GM15510 (cell line): ENCODE data around the gene PLEKHG3.

Source experiments
- POLR2A ChIP-seq: IDR thresholded peaks from 3 replicates; pipeline ENCODE4 v1.6.1; 2011; ENCODE audit warnings: borderline replicate concordance; ENCODE audit not compliant: insufficient read length; ENCODE audit errors: extremely low read depth

The PLEKHG3 gene

GRCh38 chr14:64684091-64684490 is 20.1 kb upstream of the PLEKHG3 start:
- TF ChIP-seq POLR2A = no peak

- TF ChIP-seq POLR2A = no peak
Observed at GRCh38 chr14:64685371-64686281, 18.6 kb upstream of the PLEKHG3 start.

GRCh38 chr14:64686282-64686615 is 18.0 kb upstream of the PLEKHG3 start:
- no peak for TF ChIP-seq POLR2A

GRCh38 chr14:64688031-64688430 is 16.2 kb upstream of the PLEKHG3 start:
- no peak for TF ChIP-seq POLR2A

DNA sequence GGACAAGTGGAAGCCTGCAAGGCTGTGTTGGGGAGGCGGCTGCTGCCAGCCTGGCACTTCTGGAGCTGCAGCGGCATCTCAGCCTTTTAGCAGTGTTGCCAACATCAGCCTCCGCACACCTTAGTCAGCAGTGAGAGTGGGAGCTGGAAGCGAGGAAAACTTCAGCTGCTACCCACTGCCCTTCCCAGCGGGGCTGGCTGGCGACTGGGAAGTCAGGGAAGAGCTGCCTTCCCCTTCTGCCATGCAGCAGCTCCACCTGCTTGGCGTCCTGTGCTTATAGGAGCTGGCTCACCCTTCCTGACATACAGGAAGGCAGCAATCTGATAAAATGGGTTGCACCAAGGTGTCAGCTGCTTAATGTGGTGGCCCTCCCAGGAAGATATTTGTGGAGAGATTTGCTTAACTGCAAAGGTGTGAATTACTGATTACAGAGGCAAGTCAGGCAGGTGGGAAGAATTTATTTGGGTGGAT is 15.4 kb upstream of the PLEKHG3 start:
- TF ChIP-seq POLR2A = no peak

GRCh38 chr14:64689289-64689688 is 14.9 kb upstream of the PLEKHG3 start:
- TF ChIP-seq POLR2A = no peak

DNA sequence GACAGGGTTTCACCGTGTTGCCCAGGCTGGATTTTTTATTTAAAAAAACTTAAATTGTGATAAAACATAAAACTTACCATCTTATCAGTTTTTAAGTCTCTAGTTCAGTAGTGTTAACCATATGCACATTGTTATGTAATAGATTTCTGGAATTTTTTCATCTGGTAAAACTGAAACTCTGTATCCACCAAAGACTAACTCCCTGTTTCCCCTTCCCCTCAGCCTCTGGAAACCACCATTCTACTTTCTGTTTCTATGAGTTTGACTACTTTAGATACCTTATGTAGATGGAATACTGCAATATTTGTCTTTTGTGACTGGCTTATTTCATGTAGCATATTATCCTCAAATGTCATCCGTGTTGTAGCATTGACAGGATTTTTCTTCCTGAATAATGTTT is 12.8 kb upstream of the PLEKHG3 start:
- no peak for TF ChIP-seq POLR2A

GRCh38 chr14:64692189-64692985 is 11.8 kb upstream of the PLEKHG3 start:
- TF ChIP-seq POLR2A = no peak

DNA sequence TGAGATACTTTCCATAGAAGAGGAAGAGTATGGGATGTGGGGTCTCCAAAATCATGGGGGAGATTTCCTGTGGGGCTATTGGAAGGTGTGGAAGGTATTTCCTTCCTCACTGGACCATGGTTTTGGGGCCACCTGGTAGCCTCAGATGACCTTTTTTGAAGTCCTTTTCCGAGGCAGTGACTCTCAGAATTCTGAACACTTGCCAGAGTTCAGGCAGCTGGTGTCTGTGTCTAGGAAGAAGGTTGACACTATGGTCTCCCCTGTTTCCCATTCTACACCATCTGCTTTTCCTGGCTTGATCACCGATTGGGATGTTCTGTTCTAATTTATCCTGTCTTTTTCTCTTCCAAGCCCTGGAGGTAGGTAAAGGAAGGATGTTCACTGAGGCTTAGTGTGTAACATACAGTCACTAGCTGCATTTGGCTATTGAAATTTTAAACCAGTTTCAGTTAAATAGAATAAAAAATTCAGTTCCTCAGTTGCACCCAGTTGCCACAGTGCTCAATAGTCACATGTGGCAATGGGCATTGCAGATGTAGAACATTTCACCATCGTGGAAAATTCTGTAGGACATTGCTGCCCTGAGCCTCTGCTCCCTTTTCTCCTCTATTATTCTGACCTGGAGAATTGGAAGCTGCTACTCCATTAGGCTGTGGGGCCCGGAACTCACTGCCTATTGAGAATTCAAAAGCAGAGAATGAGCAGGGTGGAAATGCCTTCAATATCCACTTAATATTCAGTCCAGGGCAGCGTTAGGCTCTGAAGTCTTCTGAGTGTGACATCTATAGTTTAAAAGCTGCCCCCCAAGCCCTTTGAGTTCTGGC is 11.0 kb upstream of the PLEKHG3 start:
- no peak for TF ChIP-seq POLR2A

GRCh38 chr14:64693810-64694165 is 10.4 kb upstream of the PLEKHG3 start:
- no peak for TF ChIP-seq POLR2A

DNA sequence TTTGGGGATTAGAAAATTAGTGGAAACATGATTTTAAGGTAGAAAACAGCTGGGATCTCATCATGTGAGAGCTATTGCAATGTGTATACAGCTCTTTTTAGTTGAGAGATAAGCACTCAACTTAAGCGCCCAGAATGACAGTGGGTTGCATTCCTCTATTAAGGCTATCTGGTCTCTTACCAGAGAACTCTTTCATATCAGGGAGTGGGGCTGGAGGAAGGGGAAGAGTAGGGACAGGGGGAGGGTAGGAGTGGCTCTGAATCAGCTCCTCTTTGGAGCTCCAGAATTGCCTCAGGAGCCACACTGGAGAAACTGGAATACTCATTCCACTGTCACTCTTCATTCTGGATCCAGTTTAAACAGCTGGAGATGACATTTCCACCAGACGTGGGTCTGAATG is 9.2 kb upstream of the PLEKHG3 start:
- no peak for TF ChIP-seq POLR2A

DNA sequence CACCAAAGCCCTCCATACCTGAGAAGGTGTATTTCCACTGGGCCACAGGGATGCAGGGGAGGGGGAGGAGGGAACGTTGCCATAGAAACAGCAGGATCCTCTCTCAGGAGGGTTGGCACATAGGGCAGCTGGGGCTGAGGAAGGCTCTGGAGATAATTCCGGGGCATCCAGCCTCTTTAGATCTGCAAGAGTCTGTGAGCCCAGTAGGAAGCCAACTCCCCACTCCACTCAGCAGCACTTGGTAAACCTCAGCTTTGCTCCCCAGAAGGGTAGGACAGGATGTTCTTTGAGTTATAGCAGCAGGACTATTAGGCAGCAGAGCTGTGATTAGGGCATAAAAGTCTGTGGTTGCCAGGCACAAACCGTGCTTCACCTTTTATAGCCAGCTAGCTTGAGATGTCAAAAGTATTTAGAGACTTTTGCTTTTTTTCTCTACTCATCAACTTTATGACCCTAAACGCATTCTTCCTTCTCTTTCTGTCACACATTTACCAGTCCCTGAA is 7.8 kb upstream of the PLEKHG3 start:
- no peak for TF ChIP-seq POLR2A

- TF ChIP-seq POLR2A = no peak
Observed at GRCh38 chr14:64698903-64699302, 5.3 kb upstream of the PLEKHG3 start.

DNA sequence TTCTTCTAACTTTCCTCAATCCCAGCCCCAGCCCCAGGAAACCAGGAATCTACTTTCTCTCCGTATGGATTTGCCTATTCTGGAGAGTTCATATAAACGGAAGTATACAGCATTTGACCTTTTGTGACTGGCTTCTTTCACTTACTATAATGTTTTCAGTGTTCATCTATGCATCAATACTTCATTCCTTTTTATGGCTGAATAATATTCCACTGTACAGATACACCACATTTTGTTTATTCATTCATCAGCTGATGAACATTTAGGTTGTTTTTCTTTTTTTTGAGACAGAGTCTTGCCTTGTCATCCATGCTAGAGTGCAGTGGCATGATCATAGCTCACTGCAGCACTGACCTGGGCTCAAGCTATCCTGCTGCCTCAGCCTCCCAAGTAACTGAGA is 3.9 kb upstream of the PLEKHG3 start:
- no peak for TF ChIP-seq POLR2A

GRCh38 chr14:64700894-64701293 is 3.3 kb upstream of the PLEKHG3 start:
- no peak for TF ChIP-seq POLR2A
